Liver (tissue), 9 donors: ENCODE data around the gene TNS3. TPM values are rescaled to one million over a fixed set of nuclear protein-coding genes. Genes with fewer than 3 reads are reported as not detected.

Experiments
- DNase-seq: peaks from one replicate; pipeline ENCODE4 v3.0.0-alpha.2; 2017; ENCODE audit warnings: low spot score
- H3K27ac ChIP-seq, 2 donors: one replicate each; pipeline ENCODE4 v1.7.0; 2013; ENCODE audit warnings: inconsistent platforms in 2 of 2, low read length in 2 of 2, control low read depth in 1 of 2, low read depth in 1 of 2, mild to moderate bottlenecking in 1 of 2
- H3K27me3 ChIP-seq, 4 donors: one replicate each; pipeline versions ENCODE4 v1.6.1 to v1.7.0; 2013; ENCODE audit warnings: low read length in 3 of 4, inconsistent platforms in 1 of 4, mild to moderate bottlenecking in 1 of 4, moderate library complexity in 1 of 4; ENCODE audit not compliant: control insufficient read depth in 4 of 4, insufficient read depth in 4 of 4
- H3K36me3 ChIP-seq, 4 donors: one replicate each; pipeline versions ENCODE4 v1.6.1 to v1.7.0; 2013; ENCODE audit warnings: low read length in 3 of 4, mild to moderate bottlenecking in 3 of 4, low read depth in 1 of 4, moderate library complexity in 1 of 4; ENCODE audit not compliant: control insufficient read depth in 4 of 4, insufficient read depth in 3 of 4
- H3K4me1 ChIP-seq, 4 donors: one replicate each; pipeline versions ENCODE4 v1.6.1 to v1.7.0; 2013; ENCODE audit warnings: low read length in 3 of 4, mild to moderate bottlenecking in 3 of 4, moderate library complexity in 1 of 4; ENCODE audit not compliant: control insufficient read depth in 4 of 4, insufficient read depth in 4 of 4
- H3K4me3 ChIP-seq, 3 donors: one replicate each; pipeline versions ENCODE4 v1.6.1 to v1.7.0; 2013; ENCODE audit warnings: low read length in 3 of 3, control low read depth in 1 of 3, low read depth in 1 of 3, mild to moderate bottlenecking in 1 of 3
- H3K9ac ChIP-seq, 2 donors: one replicate each; pipeline ENCODE4 v1.7.0; 2013; ENCODE audit warnings: low read length in 2 of 2, mild to moderate bottlenecking in 2 of 2, moderate library complexity in 2 of 2, control low read depth in 1 of 2, low read depth in 1 of 2
- H3K9me3 ChIP-seq, 4 donors: one replicate each; pipeline versions ENCODE4 v1.6.1 to v1.7.0; 2013; ENCODE audit warnings: low read length in 3 of 4; ENCODE audit not compliant: control insufficient read depth in 4 of 4
- EGR1 ChIP-seq, 2 donors: IDR thresholded peaks; 2 replicates each; pipeline ENCODE4 v1.6.1; 2016 to 2018; ENCODE audit warnings: antibody characterized with exemption in 2 of 2, low read depth in 2 of 2
- FOXA1 ChIP-seq: IDR thresholded peaks from 2 replicates; pipeline ENCODE4 v1.6.1; 2016; ENCODE audit warnings: antibody characterized with exemption
- FOXA2 ChIP-seq: IDR thresholded peaks from 2 replicates; pipeline ENCODE4 v1.6.1; 2016; ENCODE audit warnings: antibody characterized with exemption
- GABPA ChIP-seq, 2 donors: IDR thresholded peaks in 1 of 2; conservative IDR thresholded peaks in 1 of 2; 2 replicates each; pipeline ENCODE4 v1.6.1; 2016; ENCODE audit warnings: antibody characterized with exemption in 2 of 2, mild to moderate bottlenecking in 1 of 2, moderate library complexity in 1 of 2
- HNF4A ChIP-seq, 2 donors: conservative IDR thresholded peaks; 2 replicates each; pipeline ENCODE4 v1.6.1; 2016; ENCODE audit warnings: antibody characterized with exemption in 2 of 2, mild to moderate bottlenecking in 2 of 2
- HNF4G ChIP-seq: IDR thresholded peaks from 2 replicates; pipeline ENCODE4 v1.6.1; 2016; ENCODE audit warnings: antibody characterized with exemption
- JUND ChIP-seq, 2 donors: IDR thresholded peaks; 2 replicates each; pipeline ENCODE4 v1.6.1; 2016; ENCODE audit warnings: antibody characterized with exemption in 2 of 2
- NR2F2 ChIP-seq: IDR thresholded peaks from 2 replicates; pipeline ENCODE4 v1.6.1; 2016; ENCODE audit warnings: antibody characterized with exemption
- RAD21 ChIP-seq, 2 donors: IDR thresholded peaks; 2 replicates each; pipeline ENCODE4 v1.6.1; 2016; ENCODE audit warnings: antibody characterized with exemption in 2 of 2, mild to moderate bottlenecking in 2 of 2
- RXRA ChIP-seq, 2 donors: IDR thresholded peaks; 2 replicates each; pipeline ENCODE4 v1.6.1; 2017 to 2018; ENCODE audit warnings: antibody characterized with exemption in 2 of 2, mild to moderate bottlenecking in 1 of 2
- SP1 ChIP-seq: IDR thresholded peaks from 2 replicates; pipeline ENCODE4 v1.6.1; 2018; ENCODE audit warnings: antibody characterized with exemption, mild to moderate bottlenecking
- TAF1 ChIP-seq: conservative IDR thresholded peaks from 2 replicates; pipeline ENCODE4 v1.6.1; 2016; ENCODE audit warnings: antibody characterized with exemption, mild to moderate bottlenecking
- YY1 ChIP-seq: IDR thresholded peaks from 2 replicates; pipeline ENCODE4 v1.6.1; 2016; ENCODE audit warnings: antibody characterized with exemption, mild to moderate bottlenecking
- WGBS: extraction: QIAGEN DNeasy Blood & Tissue Kit; methylation state at CpG from one replicate; pipeline ENCODE4 v1.1.7; 2013; 5-methylcytosine and 5-hydroxymethylcytosine counted together
- polyA plus RNA-seq, 2 donors: library from polyadenylated mRNA; stranded (reverse) in 1 of 2; unstranded in 1 of 2; fragments of 200-250 nt in 1 of 2; fragments of >200 nt in 1 of 2; fragmentation: Nextera tagmentation in 1 of 2; extraction: Ambion mirVana in 1 of 2; gene quantifications; one replicate each; pipeline versions ENCODE4 v1.2.1 to v1.2.3, GENCODE V29; 2013 to 2015
- total RNA-seq, 2 donors: library from RNA; depleted of rRNA; stranded (reverse); fragments of >200 nt; gene quantifications; one replicate each; pipeline ENCODE4 v1.2.3, GENCODE V29; 2014
- TF ChIP-seq, protein P1 (sequence below): IDR thresholded peaks from 2 replicates; pipeline ENCODE4 v1.6.1; 2016; ENCODE audit warnings: antibody characterized with exemption
- TF ChIP-seq, protein P2 (sequence below): fragments of 150-350 bp; IDR thresholded peaks from 2 replicates; pipeline ENCODE4 v1.5.1; 2017; ENCODE audit warnings: improper control_type of control experiment, low read depth, low read length; ENCODE audit not compliant: missing input control
- TF ChIP-seq, protein P3 (sequence below): IDR thresholded peaks from 2 replicates; pipeline ENCODE4 v1.6.1; 2016; ENCODE audit warnings: antibody characterized with exemption
- TF ChIP-seq, protein P4 (sequence below): IDR thresholded peaks from 2 replicates; pipeline ENCODE4 v1.6.1; 2016; ENCODE audit warnings: antibody characterized with exemption
- donor health status: healthy.
- donor health status: healthy.
- donor health status: healthy.
- donor health status: healthy.
- donor health status: healthy.

Gene TNS3
- total and polyA plus RNA-seq, 4 donors, result 16.8 to 100 (median 29.5) TPM

DNA sequence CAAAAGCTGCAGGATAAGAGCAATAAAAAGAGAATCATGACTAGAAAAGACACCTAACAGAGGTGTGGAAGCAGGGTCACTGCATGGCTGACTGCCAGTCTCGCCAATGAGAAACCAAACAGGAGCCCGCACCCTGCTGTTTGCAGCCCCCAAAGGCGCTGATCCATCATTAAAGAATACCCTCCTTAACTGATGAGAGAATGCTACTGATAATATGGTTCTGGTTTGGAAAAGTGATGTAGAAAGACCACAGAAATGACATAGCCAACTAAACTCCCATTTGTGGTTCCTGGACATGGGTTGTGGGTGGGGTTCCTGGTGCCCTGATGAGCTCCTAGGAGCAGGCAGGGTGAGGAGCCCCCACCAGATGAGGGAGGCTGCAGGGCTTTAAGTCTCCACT is 207.4 kb downstream of the TNS3 start:
- H3K9me3 ChIP-seq, result no peaks in the 10 kb centered on the region
- TF ChIP-seq SP1, result no peak
- TF ChIP-seq EGR1 (IDR thresholded peaks at IDR 0.05; ENCODE audit: low read depth in 2 of 2), result no peak
- TF ChIP-seq NR2F2, result no peak
- TF ChIP-seq, protein P1, sequence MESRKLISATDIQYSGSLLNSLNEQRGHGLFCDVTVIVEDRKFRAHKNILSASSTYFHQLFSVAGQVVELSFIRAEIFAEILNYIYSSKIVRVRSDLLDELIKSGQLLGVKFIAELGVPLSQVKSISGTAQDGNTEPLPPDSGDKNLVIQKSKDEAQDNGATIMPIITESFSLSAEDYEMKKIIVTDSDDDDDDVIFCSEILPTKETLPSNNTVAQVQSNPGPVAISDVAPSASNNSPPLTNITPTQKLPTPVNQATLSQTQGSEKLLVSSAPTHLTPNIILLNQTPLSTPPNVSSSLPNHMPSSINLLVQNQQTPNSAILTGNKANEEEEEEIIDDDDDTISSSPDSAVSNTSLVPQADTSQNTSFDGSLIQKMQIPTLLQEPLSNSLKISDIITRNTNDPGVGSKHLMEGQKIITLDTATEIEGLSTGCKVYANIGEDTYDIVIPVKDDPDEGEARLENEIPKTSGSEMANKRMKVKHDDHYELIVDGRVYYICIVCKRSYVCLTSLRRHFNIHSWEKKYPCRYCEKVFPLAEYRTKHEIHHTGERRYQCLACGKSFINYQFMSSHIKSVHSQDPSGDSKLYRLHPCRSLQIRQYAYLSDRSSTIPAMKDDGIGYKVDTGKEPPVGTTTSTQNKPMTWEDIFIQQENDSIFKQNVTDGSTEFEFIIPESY, result no peak
- no peak for TF ChIP-seq RAD21 (IDR thresholded peaks at IDR 0.05)
- TF ChIP-seq HNF4G, result no peak
- TF ChIP-seq, protein P2, sequence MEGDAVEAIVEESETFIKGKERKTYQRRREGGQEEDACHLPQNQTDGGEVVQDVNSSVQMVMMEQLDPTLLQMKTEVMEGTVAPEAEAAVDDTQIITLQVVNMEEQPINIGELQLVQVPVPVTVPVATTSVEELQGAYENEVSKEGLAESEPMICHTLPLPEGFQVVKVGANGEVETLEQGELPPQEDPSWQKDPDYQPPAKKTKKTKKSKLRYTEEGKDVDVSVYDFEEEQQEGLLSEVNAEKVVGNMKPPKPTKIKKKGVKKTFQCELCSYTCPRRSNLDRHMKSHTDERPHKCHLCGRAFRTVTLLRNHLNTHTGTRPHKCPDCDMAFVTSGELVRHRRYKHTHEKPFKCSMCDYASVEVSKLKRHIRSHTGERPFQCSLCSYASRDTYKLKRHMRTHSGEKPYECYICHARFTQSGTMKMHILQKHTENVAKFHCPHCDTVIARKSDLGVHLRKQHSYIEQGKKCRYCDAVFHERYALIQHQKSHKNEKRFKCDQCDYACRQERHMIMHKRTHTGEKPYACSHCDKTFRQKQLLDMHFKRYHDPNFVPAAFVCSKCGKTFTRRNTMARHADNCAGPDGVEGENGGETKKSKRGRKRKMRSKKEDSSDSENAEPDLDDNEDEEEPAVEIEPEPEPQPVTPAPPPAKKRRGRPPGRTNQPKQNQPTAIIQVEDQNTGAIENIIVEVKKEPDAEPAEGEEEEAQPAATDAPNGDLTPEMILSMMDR, result no peak
- TF ChIP-seq FOXA1, result no peak
- TF ChIP-seq, protein P3, sequence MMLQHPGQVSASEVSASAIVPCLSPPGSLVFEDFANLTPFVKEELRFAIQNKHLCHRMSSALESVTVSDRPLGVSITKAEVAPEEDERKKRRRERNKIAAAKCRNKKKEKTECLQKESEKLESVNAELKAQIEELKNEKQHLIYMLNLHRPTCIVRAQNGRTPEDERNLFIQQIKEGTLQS, result no peak
- no peak for TF ChIP-seq FOXA2
- TF ChIP-seq HNF4A (conservative IDR thresholded peaks at IDR 0.05), result no peak
- no peak for TF ChIP-seq JUND (IDR thresholded peaks at IDR 0.05)
- no peak for TF ChIP-seq RXRA (IDR thresholded peaks at IDR 0.05)
- no peak for TF ChIP-seq TAF1
- WGBS, result 97% methylated on average over 3 of the region's 3 CpGs
- peaks cover 3 to 45% (median 23%) of the 10 kb centered on the region in 4 donors for H3K4me1 ChIP-seq
- peaks cover 0 to 22% (median 12%) of the 10 kb centered on the region in 4 donors for H3K36me3 ChIP-seq
- no peak overlapping the region for H3K9ac ChIP-seq
- H3K4me3 ChIP-seq, result no peak overlapping the region
- H3K27ac ChIP-seq, result no peak overlapping the region
- no peak for DNase-seq
- no peaks in the 10 kb centered on the region for H3K27me3 ChIP-seq

DNA sequence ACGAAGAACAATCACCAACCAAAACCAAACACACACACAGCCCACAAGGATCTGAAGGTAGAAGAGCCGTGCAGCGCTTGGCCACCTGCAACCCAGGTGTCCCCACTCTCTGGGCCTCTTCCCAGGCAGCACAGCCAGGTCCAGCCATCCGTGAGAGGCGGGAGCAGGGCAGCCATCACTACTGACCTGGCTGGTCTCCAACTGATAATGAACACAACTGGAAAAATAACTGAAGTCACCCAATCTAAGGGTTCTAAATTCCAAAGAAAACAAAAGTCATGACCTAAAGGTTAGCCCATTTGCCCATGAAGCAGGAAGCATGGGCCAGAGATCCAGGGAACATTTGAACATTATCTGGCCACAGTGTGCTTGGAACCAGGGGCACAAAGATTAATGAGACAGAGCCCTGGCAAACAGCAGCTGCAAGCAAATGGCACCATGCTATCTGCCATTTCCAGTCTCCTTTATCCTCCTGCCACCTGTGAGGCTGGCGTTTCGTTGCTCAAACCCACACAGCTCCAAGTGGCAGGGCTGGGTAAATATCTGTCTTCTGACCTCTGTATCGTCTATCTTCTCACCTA is 207.9 kb downstream of the TNS3 start:
- Histone ChIP-seq H3K9me3 (no peaks in the 10 kb centered on the region), H3K36me3 (peaks cover 5 to 25% (median 16%) of the 10 kb centered on the region in 4 donors), H3K9ac (no peak overlapping the region), H3K27me3 (no peaks in the 10 kb centered on the region), H3K4me3 (no peak overlapping the region), H3K27ac (no peak overlapping the region), H3K4me1 (peaks cover 3 to 45% (median 23%) of the 10 kb centered on the region in 4 donors)
- 59% methylated on average over 8 of the region's 8 CpGs for WGBS
- TF ChIP-seq YY1, result peak; percentile 39
- no peak for TF ChIP-seq FOXA1
- TF ChIP-seq, protein P4, sequence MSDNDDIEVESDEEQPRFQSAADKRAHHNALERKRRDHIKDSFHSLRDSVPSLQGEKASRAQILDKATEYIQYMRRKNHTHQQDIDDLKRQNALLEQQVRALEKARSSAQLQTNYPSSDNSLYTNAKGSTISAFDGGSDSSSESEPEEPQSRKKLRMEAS, result no peak
- TF ChIP-seq GABPA (IDR thresholded peaks at IDR 0.05 in 1 of 2, conservative IDR thresholded peaks at IDR 0.05 in 1 of 2), result no peak
- TF ChIP-seq, protein P3, result no peak
- TF ChIP-seq, protein P1, result no peak
- TF ChIP-seq RXRA (IDR thresholded peaks at IDR 0.05), result peak; percentile 23 to 56
- TF ChIP-seq JUND (IDR thresholded peaks at IDR 0.05), result no peak
- TF ChIP-seq NR2F2, result peak; percentile 40
- DNase-seq, result no peak
